Amygdala (tissue), 56 donors: ENCODE data around the gene CARD9.

Experiments
- DNase-seq, 56 donors: peaks; one replicate each; lab custom pipeline; 2025; lab: John Stamatoyannopoulos, UW

The CARD9 gene

DNA sequence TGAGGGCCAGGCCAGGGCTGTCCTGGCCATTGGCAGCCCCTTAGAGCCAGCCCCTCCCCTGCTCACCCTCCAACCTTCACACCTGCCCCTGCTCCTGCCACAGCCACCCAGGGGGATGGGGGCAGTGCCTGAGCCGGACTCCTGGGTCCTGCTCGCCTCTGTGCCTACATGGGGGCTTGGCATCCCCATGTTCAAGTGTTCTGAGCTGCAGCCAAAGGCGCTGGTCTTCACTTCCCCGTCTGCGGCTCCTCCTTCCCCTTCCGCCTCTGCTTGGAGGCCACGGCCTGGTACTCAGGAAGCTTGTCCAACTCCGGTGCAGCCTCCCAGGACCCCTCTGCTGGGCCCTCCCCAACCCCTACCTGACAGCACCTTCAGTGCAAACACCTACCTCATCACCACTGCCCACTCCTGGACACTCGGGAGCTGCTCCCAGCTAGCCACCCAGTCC, 7.7 kb downstream of the CARD9 start:
- no peak for DNase-seq

DNA sequence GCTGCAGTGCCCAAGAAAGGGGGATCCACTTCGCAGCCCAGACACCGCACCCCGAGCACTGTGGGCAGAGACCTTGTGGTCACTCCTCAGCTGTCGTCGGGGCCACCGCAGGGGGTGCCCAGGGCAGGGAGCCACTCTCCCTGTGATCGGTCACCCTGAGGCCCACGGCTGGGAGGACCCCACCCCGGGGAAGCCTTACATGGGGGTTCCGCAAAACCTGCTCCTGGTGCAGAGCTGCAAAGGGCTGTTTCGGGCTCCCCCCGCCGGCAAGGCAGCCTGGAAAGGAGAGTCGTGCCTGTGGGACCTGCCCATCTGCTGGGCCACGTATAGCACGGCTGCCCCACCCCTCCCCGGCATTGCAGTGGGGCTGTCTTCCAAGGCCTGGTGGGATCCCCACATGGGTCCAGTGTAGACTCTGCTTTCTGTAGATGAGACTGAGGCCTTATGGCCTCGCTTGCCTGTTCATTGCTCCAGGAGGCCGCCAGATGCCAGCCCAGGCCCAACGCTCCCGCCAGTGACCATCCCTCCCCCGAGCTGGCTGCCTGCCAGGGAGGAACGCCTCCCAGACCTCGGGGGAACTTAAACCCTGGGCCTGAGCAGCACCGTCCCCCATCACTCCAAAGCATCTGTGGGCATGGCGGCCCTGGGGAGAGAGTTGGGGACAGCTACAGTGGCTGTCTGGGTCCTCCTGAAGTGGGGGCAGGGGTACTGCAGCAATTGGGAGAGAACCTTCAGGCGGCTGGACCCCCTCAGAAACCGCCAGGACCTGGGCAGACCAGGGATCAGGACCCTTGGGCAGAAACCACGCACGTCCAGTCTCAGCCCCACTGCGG, 8.3 kb downstream of the CARD9 start:
- peak in 2 of 56 donors; percentile 26 to 28 for DNase-seq

DNA sequence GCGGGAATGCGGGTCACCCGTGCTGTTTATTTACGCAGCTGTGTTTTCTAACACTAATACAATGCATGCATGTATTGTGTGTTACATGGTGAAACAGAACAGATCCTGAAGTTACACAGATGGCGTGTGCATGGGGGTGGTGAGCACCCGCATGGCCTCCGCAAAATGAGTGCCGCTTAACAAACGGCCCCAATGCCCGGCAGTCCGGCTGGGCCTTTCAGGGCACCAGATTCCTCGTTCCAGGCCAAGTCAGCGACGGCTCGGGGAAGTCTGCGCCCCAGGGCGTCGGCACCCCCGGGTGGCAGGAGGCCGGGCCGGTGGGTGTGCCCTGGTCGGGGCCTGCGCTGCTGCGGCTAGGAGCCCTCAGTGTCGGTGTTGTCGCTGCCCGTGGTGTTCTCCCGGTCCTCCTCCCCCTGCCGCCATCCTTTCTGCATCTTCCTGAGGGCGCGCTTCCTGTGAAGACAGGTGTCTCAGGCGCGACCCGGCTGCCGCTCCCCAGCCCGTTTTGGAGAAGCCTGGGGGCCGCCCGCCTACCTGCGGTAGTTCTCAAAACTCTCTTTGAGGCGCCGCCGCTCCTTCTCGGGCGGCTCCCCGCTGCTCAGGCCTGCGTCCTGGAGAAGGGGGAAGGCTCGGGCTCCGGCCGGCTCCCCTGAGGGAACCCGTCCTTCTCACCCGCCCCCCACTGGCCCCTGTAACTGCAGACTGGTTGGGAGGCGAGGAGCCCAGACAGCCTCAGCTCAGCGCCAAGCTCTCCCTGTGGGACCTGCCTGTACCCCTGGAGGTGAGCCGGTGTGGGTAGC, 9.3 kb downstream of the CARD9 start:
- no peak for DNase-seq

GRCh38 chr9:136363106-136363948, 10.1 kb downstream of the CARD9 start, which contains the start of gene DNLZ:
Gene DNLZ, minus strand, starts transcription at chr9:136363744. Its CDS starts 30 bp downstream, at chr9:136363714.
- peak; percentile 46 to 97 (median 90) for DNase-seq

- no peak for DNase-seq
These were observed 11.1 kb downstream of the CARD9 start for GRCh38 chr9:136362450-136362784.

DNA sequence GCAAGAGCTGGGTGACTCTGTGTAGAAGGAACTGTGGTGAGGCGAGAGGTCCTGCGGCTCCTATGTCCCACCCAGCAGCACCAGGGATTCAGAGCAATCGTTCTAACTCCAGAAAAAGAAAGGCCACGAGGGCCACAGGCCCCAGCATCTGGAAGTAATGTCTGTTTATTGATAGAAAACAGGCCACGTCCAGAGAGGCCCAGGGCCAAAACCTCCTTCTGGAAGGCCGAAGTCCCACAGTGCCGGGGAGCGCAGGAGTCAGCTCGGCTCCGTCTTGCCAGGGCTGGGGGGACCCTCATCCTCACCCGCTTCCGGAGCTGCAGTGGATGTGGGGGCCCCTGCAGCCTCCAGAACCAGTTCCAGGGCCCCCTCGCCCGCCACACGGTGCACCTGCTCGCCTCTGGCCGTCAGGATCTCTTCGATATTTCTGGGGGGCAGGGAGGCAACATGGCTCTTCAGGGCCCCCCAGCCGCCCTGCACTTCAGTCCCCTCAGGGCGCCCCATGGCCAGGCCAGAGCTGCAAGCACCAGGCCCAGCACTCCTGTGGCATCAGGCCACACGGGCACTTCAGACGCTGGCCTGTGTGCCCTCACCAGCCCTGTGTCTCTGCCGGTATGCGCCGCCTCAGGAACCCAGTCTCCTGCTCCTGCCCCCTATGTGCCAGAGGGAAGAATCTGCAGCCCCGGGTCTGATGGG, 11.6 kb downstream of the CARD9 start:
- DNase-seq: no peak

DNA sequence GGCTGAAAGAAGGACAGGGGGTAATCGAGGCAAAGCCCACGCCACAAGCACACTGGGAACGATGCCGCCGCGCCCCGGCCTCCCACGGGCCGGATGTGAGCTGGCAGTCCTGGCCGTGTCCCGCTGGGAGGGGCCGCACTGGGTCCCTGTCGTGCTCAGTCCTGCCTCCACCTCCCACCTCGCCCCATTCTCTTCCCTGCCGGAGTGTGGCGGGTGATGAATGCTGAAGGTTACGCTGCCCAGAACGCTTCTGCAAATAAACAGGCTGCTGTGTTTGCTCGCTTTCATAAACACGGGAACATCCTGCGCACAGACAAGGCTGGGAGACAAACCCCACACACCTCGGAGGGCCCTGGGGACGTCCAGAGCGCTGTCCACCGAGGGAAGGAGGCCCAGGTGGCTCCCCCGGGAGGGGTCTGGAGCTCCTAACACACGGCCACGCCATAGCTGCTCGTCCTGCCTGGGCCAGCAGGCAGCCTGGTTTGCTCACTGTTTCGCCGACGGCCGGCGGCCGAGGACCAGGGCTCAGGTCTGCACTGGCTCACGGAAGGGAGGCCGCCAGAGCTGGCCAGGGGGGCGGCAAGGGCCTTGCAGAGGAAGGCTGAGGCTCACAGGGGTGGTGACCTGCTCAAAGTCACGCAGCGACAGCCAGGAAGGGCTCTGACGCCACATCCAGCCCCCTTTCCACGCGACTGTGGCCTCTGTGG, 12.3 kb downstream of the CARD9 start:
- DNase-seq: peak in 1 of 56 donors; percentile 16

DNA sequence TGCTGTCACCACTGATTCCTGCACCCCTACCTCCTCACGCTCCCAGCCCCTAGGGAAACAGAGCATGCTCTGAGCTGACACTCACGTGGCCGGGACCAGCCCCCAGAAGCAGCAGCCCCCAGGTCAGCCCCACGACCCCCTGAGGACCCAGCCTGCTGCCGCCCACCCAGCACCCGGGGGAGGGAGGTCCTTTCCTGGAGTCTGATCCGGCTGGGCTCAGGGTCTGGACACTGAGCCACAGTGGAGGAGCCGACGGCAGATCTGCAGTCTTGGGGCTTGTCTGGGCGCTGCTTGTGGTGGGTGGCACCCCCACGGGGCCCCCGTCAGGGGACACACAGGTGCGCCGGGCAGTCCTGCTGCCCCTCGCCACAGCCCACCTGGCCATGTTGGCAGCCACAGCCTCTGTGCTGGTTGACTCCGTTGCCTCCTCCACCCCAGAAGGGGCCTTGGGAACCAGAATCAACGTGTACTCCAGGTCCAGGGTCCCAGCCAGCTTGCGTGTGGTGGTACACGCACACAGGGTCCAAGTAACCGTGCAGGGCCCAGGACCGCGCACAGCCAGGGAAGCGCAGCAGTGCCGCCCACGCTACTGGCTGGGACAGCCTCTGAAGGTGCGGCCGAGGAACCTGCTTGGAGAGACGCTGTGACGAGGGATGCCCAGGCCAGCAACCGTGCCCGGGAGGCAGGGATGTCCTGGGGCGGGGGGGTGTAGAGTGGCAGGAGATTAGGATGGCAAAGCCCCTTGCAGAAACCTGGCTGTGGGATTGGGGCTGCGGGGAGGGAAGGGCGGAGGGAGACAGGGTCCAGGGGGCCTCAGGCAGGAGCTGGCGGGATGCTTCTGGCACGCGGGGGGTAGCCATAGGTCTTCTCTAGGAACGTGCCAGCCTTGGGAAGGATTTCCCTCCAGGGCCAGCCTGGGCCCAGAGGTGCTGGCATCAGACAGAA, 13.4 kb downstream of the CARD9 start:
- no peak for DNase-seq

DNA sequence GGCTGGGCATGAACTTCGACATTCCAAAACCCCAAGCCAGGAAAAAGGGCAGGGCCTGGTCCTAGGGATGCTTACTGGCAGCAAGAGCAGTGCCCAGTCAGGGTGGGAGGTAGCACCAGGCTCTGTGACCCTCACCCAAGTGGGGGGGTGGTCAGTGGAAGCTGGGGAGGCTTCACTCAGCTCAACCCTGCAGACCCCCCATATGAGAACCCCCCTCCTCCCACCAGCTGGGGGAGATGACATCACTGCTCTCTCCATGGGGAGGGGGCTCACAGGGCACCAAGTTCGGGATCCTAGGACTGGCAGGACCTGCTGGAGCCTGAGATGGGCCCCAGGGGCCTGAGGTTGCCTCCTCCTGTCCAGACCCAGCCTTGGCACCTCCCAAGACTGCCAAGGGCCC, 14.6 kb downstream of the CARD9 start:
- no peak for DNase-seq

- DNase-seq: no peak
These were observed 15.5 kb downstream of the CARD9 start for GRCh38 chr9:136358016-136358415.

DNA sequence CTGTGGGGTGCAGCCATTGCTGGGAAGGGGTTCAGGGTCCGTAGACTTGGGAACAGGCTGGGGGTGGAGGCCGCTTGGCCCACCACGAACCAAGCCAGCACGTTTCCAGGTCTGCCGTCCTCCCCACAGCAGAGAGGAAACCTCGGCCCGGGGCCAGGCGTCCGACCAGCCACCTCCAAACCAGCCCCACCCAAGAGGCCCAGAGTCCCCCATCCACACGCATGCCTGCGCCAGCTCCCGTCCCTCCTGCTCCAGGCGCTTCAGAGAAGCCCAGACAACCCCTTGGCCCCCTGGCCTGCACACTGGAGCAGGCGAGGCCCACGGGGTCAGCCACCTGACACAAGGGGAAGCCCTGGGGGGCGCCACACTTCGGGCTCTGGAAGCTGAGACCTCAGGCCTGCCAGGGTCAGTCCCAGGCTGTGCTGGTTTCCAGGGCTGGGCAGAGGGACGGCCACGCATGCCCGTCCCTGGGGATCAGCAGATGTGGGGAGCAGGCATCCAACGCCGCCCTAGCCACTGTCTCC, 16.2 kb downstream of the CARD9 start:
- DNase-seq: no peak

DNA sequence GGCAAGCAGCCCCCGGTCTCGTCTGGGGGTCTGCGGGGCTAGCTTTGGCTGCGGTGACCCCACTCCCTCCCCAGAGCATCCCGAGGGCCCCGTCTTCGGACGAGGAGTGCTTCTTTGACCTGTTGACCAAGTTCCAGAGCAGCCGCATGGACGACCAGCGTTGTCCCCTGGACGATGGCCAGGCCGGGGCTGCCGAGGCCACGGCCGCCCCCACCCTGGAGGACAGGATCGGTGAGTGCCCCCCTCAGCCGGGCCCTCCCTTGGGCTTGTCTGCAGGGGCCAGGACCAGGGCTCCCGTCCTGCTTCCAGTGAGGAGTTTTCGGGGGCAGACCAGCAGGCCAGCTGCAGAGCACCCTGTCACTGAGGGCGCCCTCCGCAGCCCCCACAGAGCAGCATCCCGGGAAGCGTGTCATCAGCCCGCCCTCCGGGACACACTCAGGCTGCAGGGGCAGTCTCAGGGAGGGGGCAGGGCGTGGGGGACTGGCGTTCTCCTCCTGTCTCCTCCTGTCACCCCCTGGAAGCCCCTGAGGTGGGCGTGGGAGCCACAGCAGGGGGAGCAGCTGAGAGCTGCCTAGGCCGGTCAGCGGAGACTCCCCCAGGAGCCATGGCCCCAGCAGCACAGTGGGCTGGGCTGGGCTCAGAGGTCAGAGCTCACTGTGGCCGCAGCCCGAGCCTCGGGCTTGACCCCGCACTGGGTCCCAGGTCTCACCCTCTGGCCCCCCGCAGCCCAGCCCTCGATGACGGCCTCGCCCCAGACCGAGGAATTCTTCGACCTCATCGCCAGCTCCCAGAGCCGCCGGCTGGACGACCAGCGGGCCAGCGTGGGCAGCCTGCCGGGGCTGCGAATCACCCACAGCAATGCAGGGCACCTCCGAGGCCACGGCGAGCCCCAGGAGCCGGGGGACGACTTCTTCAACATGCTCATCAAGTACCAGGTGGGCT, 17.6 kb downstream of the CARD9 start:
- DNase-seq: no peak

DNA sequence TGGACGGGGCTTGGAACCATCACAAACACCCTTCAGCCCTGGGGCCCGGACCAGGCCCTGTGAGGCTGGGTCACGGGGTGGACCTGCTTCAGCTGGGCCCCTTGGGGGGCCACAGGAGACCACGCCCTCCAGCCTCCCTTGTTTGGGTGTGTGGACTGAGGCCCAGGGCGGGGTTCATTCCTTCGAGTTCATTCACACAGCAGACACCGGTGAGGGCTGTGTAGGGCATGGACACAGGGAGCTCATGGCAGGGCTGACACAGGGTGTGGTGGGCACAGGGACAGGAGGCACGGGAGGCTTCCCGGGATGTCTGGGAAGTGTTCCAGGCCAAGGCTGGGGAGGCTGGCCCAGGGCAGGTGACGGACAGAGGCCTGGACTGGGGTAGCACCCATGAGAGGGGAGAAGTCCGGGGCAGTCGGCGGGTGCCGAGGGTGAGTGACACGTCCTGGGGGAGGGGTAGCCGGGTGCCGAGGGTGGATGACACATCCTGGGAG, 18.8 kb downstream of the CARD9 start:
- DNase-seq: no peak

- DNase-seq: no peak
These were observed 19.5 kb downstream of the CARD9 start for GRCh38 chr9:136353757-136354488.

- no peak for DNase-seq
These were observed 20.4 kb downstream of the CARD9 start for GRCh38 chr9:136353088-136353487.

- peak in 1 of 56 donors; percentile 34 for DNase-seq
These were observed 20.8 kb downstream of the CARD9 start for GRCh38 chr9:136352682-136353081.
